Left ventricle myocardium inferior (tissue), 1 donor: ENCODE measurements around the gene SIK3. TPM values are rescaled to one million over a fixed set of nuclear protein-coding genes. Genes with fewer than 3 reads are reported as not detected.

Source experiments
- DNase-seq: peaks from one replicate; pipeline ENCODE4 v3.0.0-alpha.2; 2020
- H3K27ac ChIP-seq: fragments of 200-600 bp; replicated peaks from 2 replicates; pipeline ENCODE4 v1.8.0; 2021
- H3K27me3 ChIP-seq: fragments of 200-600 bp; 2 replicates; pipeline ENCODE4 v1.8.0; 2021; ENCODE audit warnings: low read depth
- H3K36me3 ChIP-seq: fragments of 200-600 bp; 2 replicates; pipeline ENCODE4 v1.8.0; 2021
- H3K4me1 ChIP-seq: fragments of 200-600 bp; 2 replicates; pipeline ENCODE4 v1.8.0; 2021
- H3K4me3 ChIP-seq: fragments of 200-600 bp; 2 replicates; pipeline ENCODE4 v1.8.0; 2021; ENCODE audit warnings: mild to moderate bottlenecking, moderate library complexity
- H3K9me3 ChIP-seq: fragments of 200-600 bp; replicated peaks from 2 replicates; pipeline ENCODE4 v1.8.0; 2021
- CTCF ChIP-seq: fragments of 200-600 bp; IDR thresholded peaks from 2 replicates; pipeline ENCODE4 v1.8.0; 2021; ENCODE audit warnings: antibody characterized with exemption, mild to moderate bottlenecking, borderline replicate concordance
- intact Hi-C: fragments of 100-400 bp; cut with micrococcal nuclease; formaldehyde crosslinking; loops from one replicate; pipeline ENCODE4 v1.11.0; 2022
- total RNA-seq: library from RNA; stranded (reverse); fragmentation: NEBNext Ultra II Directional; extraction: Animal tissue kit (Norgen Biotek cat#: 25700); gene quantifications from one replicate; pipeline ENCODE4 v1.2.1, GENCODE V29; 2021
- donor health status: DM: no; HTN: yes; CAD: no; lungs with severe emphysema.

Gene SIK3
- total RNA-seq, 1 donor from 2014 or later = 36.3 TPM

- Histone ChIP-seq H3K27ac (no peak overlapping the region), H3K9me3 (no peaks in the 10 kb centered on the region), H3K4me1 (peaks cover 12% of the 10 kb centered on the region), H3K4me3 (no peak overlapping the region), H3K36me3 (no peaks in the 10 kb centered on the region), H3K27me3 (no peaks in the 10 kb centered on the region)
- TF ChIP-seq CTCF = no peak
- intact Hi-C loops = no loop called here
- DNase-seq = no peak
Observed at GRCh38 chr11:116796548-116796947, 301.7 kb downstream of the SIK3 start.

GRCh38 chr11:116794851-116795250, 303.4 kb downstream of the SIK3 start:
- no peak overlapping the region for H3K27ac ChIP-seq
- H3K36me3 ChIP-seq = no peaks in the 10 kb centered on the region
- no peaks in the 10 kb centered on the region for H3K27me3 ChIP-seq
- no peak for TF ChIP-seq CTCF
- H3K9me3 ChIP-seq = no peaks in the 10 kb centered on the region
- intact Hi-C loops = loop anchor here (5.0 kb wide), 1 partner anchor 432 kb away; no protein-coding TSS in a partner anchor
- H3K4me1 ChIP-seq = peaks cover 19% of the 10 kb centered on the region
- no peak for DNase-seq
- no peak overlapping the region for H3K4me3 ChIP-seq

GRCh38 chr11:116793772-116794097, 304.5 kb downstream of the SIK3 start:
- no peaks in the 10 kb centered on the region for H3K9me3 ChIP-seq
- H3K4me3 ChIP-seq = no peak overlapping the region
- no peak for DNase-seq
- H3K36me3 ChIP-seq = no peaks in the 10 kb centered on the region
- H3K27me3 ChIP-seq = no peaks in the 10 kb centered on the region
- peaks cover 19% of the 10 kb centered on the region for H3K4me1 ChIP-seq
- intact Hi-C loops = loop anchor here (5.0 kb wide), 1 partner anchor 434 kb away; no protein-coding TSS in a partner anchor
- TF ChIP-seq CTCF = no peak
- H3K27ac ChIP-seq = no peak overlapping the region

Other genes starting within 250 kb of the SIK3 start
- gene PAFAH1B2, start 45.9 kb upstream of the SIK3 start, total RNA-seq = 51.5 TPM
- 23.5 TPM for gene SIDT2, start 80.3 kb upstream of the SIK3 start, total RNA-seq
- 113 TPM for gene TAGLN, start 100.9 kb upstream of the SIK3 start, total RNA-seq
- gene PCSK7, start 133.6 kb upstream of the SIK3 start, total RNA-seq = 24.0 TPM
- gene RNF214, start 134.2 kb upstream of the SIK3 start, total RNA-seq = 21.1 TPM
- gene BACE1-AS, start 192.9 kb upstream of the SIK3 start, total RNA-seq = 10.3 TPM
- 13.8 TPM for gene BACE1, start 217.8 kb upstream of the SIK3 start, total RNA-seq
- 5.9 TPM for gene CEP164, start 229.4 kb upstream of the SIK3 start, total RNA-seq